ENCODE data around the gene GTF2E1.

Gene GTF2E1

DNA sequence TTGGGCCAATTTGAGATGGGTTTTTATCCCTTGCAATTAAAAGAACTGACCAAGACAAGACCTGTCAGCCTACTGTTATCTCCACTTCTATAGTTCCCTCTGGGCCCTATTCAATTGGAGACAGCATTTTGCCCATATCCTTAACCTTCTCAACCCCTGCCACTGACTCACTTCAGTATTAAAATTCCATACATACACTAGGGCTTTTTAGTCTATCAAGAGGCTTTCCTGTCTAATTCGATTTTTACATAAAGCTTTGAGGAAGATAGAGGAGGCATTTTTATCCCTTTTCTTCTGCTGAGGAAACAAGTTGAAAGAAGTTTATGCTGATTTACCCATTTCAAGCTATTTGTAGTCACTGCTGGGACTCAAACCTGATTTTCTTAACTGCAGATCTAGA is 51.1 kb downstream of the GTF2E1 start:
- H2BK120ac ChIP-seq (ENCODE audit: low read depth, low read length), result no peak overlapping the region
- no peak overlapping the region for H4K91ac ChIP-seq (ENCODE audit: low read length)
- no peak overlapping the region for H3K9ac ChIP-seq (ENCODE audit: low read length)
- 63% methylated on average over 1 of the region's 1 CpG for WGBS
- H4K8ac ChIP-seq (ENCODE audit: low read length), result no peak overlapping the region
- H3K14ac ChIP-seq (ENCODE audit: low read length in 2 of 2), result no peak overlapping the region
- no peak overlapping the region for H2BK12ac ChIP-seq (ENCODE audit: low read length in 2 of 2)
- H3K4ac ChIP-seq (ENCODE audit: low read depth in 1 of 2, low read length in 2 of 2), result no peak overlapping the region
- no peaks in the 10 kb centered on the region for H3K9me3 ChIP-seq (ENCODE audit: control insufficient read depth, low read length)
- no peak overlapping the region for H3K23ac ChIP-seq (ENCODE audit: low read length in 2 of 2)
- no peaks in the 10 kb centered on the region for H3K79me1 ChIP-seq (replicated peaks; ENCODE audit: low read length, poor library complexity, severe bottlenecking)
- no peak overlapping the region for H3K18ac ChIP-seq (ENCODE audit: low read depth in 1 of 2, low read length in 2 of 2)
- H3K4me3 ChIP-seq (ENCODE audit: insufficient read depth in 1 of 2, low read depth in 1 of 2, low read length in 2 of 2), result no peak overlapping the region
- no peak overlapping the region for H2AFZ ChIP-seq (ENCODE audit: low read depth, low read length)
- no peaks in the 10 kb centered on the region for H3K4me1 ChIP-seq (ENCODE audit: control insufficient read depth, insufficient read depth, low read depth, low read length)
- no peak overlapping the region for H2BK5ac ChIP-seq (ENCODE audit: low read depth, low read length, poor library complexity, severe bottlenecking)
- H3K27me3 ChIP-seq (ENCODE audit: control insufficient read depth in 1 of 2, insufficient read depth in 1 of 2, low read length in 2 of 2), result no peaks in the 10 kb centered on the region
- H3K27ac ChIP-seq (ENCODE audit: low read length, poor library complexity, severe bottlenecking), result no peak overlapping the region
- H2AK5ac ChIP-seq (ENCODE audit: low read length, severe bottlenecking), result no peak overlapping the region
- H2BK15ac ChIP-seq (ENCODE audit: low read depth, poor library complexity, severe bottlenecking), result no peak overlapping the region
- no peaks in the 10 kb centered on the region for H3K36me3 ChIP-seq (ENCODE audit: control insufficient read depth in 1 of 2, insufficient read depth in 2 of 2, low read depth in 1 of 2, low read length in 2 of 2)
- DNase-seq, result no peak
- no peak overlapping the region for H3K4me2 ChIP-seq (ENCODE audit: low read length, poor library complexity, severe bottlenecking)

DNA sequence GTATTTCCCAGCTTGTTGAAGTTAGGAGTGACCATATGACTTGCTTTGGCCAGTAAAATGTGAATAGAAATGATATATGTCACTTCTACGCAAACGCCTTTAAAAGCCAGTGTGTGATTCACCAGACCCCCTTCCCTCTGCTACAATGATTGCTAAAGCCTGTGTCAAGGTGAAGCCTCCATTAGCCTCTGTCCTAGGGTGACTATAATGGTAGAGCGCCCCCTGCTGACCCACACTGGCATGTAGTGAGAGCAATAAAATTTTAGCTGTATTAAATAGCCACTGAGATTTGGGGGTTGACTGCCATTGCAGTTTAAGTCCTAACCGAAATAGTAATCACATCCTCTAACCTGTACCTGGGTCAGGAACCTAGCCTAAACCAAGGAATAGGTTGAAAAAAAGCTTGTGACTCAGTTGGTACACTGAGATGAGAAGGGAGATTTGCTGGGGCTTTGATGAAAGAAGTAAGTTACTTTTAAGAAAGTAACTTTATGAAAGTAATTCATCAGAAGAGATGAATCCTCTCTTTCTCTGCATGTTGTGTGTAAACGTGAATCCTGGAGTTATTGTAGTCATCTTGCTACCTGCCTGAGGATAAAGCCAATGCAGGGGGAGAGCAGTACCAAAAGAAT is 52.6 kb downstream of the GTF2E1 start:
- Histone ChIP-seq H3K4ac (ENCODE audit: low read depth in 1 of 2, low read length in 2 of 2) (no peak overlapping the region), H3K23ac (ENCODE audit: low read length in 2 of 2) (no peak overlapping the region), H2AK5ac (ENCODE audit: low read length, severe bottlenecking) (no peak overlapping the region), H2BK5ac (ENCODE audit: low read depth, low read length, poor library complexity, severe bottlenecking) (no peak overlapping the region), H3K79me1 (replicated peaks; ENCODE audit: low read length, poor library complexity, severe bottlenecking) (no peaks in the 10 kb centered on the region), H3K14ac (ENCODE audit: low read length in 2 of 2) (no peak overlapping the region), H3K27me3 (ENCODE audit: control insufficient read depth in 1 of 2, insufficient read depth in 1 of 2, low read length in 2 of 2) (no peaks in the 10 kb centered on the region), H2BK120ac (ENCODE audit: low read depth, low read length) (no peak overlapping the region), H3K9me3 (ENCODE audit: control insufficient read depth, low read length) (no peaks in the 10 kb centered on the region), H2AFZ (ENCODE audit: low read depth, low read length) (no peak overlapping the region), H3K18ac (ENCODE audit: low read depth in 1 of 2, low read length in 2 of 2) (no peak overlapping the region), H4K8ac (ENCODE audit: low read length) (no peak overlapping the region), H3K4me1 (ENCODE audit: control insufficient read depth, insufficient read depth, low read depth, low read length) (no peaks in the 10 kb centered on the region), H2BK15ac (ENCODE audit: low read depth, poor library complexity, severe bottlenecking) (no peak overlapping the region), H3K27ac (ENCODE audit: low read length, poor library complexity, severe bottlenecking) (no peak overlapping the region), H3K36me3 (ENCODE audit: control insufficient read depth in 1 of 2, insufficient read depth in 2 of 2, low read depth in 1 of 2, low read length in 2 of 2) (no peaks in the 10 kb centered on the region), H3K4me2 (ENCODE audit: low read length, poor library complexity, severe bottlenecking) (no peak overlapping the region), H2BK12ac (ENCODE audit: low read length in 2 of 2) (no peak overlapping the region), H3K4me3 (ENCODE audit: insufficient read depth in 1 of 2, low read depth in 1 of 2, low read length in 2 of 2) (no peak overlapping the region), H3K9ac (ENCODE audit: low read length) (no peak overlapping the region), H4K91ac (ENCODE audit: low read length) (no peak overlapping the region)
- DNase-seq, result peak; percentile 83
- 37% methylated on average over 5 of the region's 5 CpGs for WGBS

DNA sequence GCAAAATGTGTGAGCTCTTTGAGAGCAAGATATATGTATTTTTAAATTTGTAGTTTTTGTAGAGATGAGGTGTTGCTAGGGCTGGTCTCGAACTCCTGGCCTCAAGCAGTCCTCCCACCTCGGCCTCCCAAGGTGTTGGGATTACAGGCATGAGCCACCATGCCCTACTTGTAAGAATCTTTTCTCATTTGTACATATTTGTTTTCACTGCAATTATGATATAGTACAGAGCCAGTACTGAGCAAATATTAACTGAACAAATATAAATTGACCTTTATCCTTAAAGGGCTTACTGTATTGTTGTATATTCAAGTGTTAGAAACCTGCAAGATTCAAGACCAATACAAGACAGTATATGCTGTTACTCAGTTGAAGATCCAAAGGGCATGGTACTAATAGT is 53.4 kb downstream of the GTF2E1 start:
- WGBS, result 67% methylated on average over 2 of the region's 2 CpGs
- H3K9ac ChIP-seq (ENCODE audit: low read length), result no peak overlapping the region
- H3K4me3 ChIP-seq (ENCODE audit: insufficient read depth in 1 of 2, low read depth in 1 of 2, low read length in 2 of 2), result no peak overlapping the region
- no peak overlapping the region for H3K4me2 ChIP-seq (ENCODE audit: low read length, poor library complexity, severe bottlenecking)
- H3K4me1 ChIP-seq (ENCODE audit: control insufficient read depth, insufficient read depth, low read depth, low read length), result no peaks in the 10 kb centered on the region
- H3K36me3 ChIP-seq (ENCODE audit: control insufficient read depth in 1 of 2, insufficient read depth in 2 of 2, low read depth in 1 of 2, low read length in 2 of 2), result no peaks in the 10 kb centered on the region
- H4K8ac ChIP-seq (ENCODE audit: low read length), result no peak overlapping the region
- no peak overlapping the region for H2BK12ac ChIP-seq (ENCODE audit: low read length in 2 of 2)
- H3K4ac ChIP-seq (ENCODE audit: low read depth in 1 of 2, low read length in 2 of 2), result no peak overlapping the region
- no peak overlapping the region for H2BK120ac ChIP-seq (ENCODE audit: low read depth, low read length)
- H2BK5ac ChIP-seq (ENCODE audit: low read depth, low read length, poor library complexity, severe bottlenecking), result no peak overlapping the region
- no peak overlapping the region for H3K27ac ChIP-seq (ENCODE audit: low read length, poor library complexity, severe bottlenecking)
- no peak overlapping the region for H4K91ac ChIP-seq (ENCODE audit: low read length)
- no peaks in the 10 kb centered on the region for H3K27me3 ChIP-seq (ENCODE audit: control insufficient read depth in 1 of 2, insufficient read depth in 1 of 2, low read length in 2 of 2)
- no peak for DNase-seq
- H3K23ac ChIP-seq (ENCODE audit: low read length in 2 of 2), result no peak overlapping the region
- H2BK15ac ChIP-seq (ENCODE audit: low read depth, poor library complexity, severe bottlenecking), result no peak overlapping the region
- no peaks in the 10 kb centered on the region for H3K79me1 ChIP-seq (replicated peaks; ENCODE audit: low read length, poor library complexity, severe bottlenecking)
- H2AK5ac ChIP-seq (ENCODE audit: low read length, severe bottlenecking), result no peak overlapping the region
- no peak overlapping the region for H2AFZ ChIP-seq (ENCODE audit: low read depth, low read length)
- no peaks in the 10 kb centered on the region for H3K9me3 ChIP-seq (ENCODE audit: control insufficient read depth, low read length)
- H3K14ac ChIP-seq (ENCODE audit: low read length in 2 of 2), result no peak overlapping the region
- H3K18ac ChIP-seq (ENCODE audit: low read depth in 1 of 2, low read length in 2 of 2), result no peak overlapping the region

DNA sequence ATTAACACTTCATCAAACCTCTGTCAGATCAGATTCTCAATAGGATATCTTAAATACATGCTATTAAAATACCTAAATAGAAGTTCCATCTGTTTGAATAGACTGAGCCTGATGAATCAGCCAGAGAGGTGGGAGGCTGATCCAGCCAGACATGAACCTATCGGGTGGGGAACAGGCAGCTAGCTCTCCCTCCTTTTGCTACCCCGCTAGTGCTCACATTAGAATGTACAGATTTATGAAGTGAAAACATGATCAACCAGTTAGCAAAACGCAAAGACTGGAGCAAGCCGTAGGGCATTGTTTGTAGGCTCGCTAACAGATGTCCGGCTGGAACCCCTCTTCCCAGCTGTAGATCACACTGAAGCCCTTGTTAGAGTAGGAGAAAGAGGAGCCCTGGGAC is 54.4 kb downstream of the GTF2E1 start:
- H2BK5ac ChIP-seq (ENCODE audit: low read depth, low read length, poor library complexity, severe bottlenecking), result no peak overlapping the region
- no peak overlapping the region for H3K14ac ChIP-seq (ENCODE audit: low read length in 2 of 2)
- H2BK12ac ChIP-seq (ENCODE audit: low read length in 2 of 2), result no peak overlapping the region
- H3K36me3 ChIP-seq (ENCODE audit: control insufficient read depth in 1 of 2, insufficient read depth in 2 of 2, low read depth in 1 of 2, low read length in 2 of 2), result no peaks in the 10 kb centered on the region
- H2BK15ac ChIP-seq (ENCODE audit: low read depth, poor library complexity, severe bottlenecking), result no peak overlapping the region
- H3K9me3 ChIP-seq (ENCODE audit: control insufficient read depth, low read length), result no peaks in the 10 kb centered on the region
- no peak overlapping the region for H3K4me3 ChIP-seq (ENCODE audit: insufficient read depth in 1 of 2, low read depth in 1 of 2, low read length in 2 of 2)
- no peak overlapping the region for H3K27ac ChIP-seq (ENCODE audit: low read length, poor library complexity, severe bottlenecking)
- no peaks in the 10 kb centered on the region for H3K4me1 ChIP-seq (ENCODE audit: control insufficient read depth, insufficient read depth, low read depth, low read length)
- no peak overlapping the region for H2AK5ac ChIP-seq (ENCODE audit: low read length, severe bottlenecking)
- no peaks in the 10 kb centered on the region for H3K27me3 ChIP-seq (ENCODE audit: control insufficient read depth in 1 of 2, insufficient read depth in 1 of 2, low read length in 2 of 2)
- H3K79me1 ChIP-seq (replicated peaks; ENCODE audit: low read length, poor library complexity, severe bottlenecking), result no peaks in the 10 kb centered on the region
- no peak overlapping the region for H3K9ac ChIP-seq (ENCODE audit: low read length)
- no peak overlapping the region for H2BK120ac ChIP-seq (ENCODE audit: low read depth, low read length)
- no peak for DNase-seq
- H4K91ac ChIP-seq (ENCODE audit: low read length), result no peak overlapping the region
- no peak overlapping the region for H3K18ac ChIP-seq (ENCODE audit: low read depth in 1 of 2, low read length in 2 of 2)
- no peak overlapping the region for H2AFZ ChIP-seq (ENCODE audit: low read depth, low read length)
- H3K4me2 ChIP-seq (ENCODE audit: low read length, poor library complexity, severe bottlenecking), result no peak overlapping the region
- no peak overlapping the region for H4K8ac ChIP-seq (ENCODE audit: low read length)
- no peak overlapping the region for H3K23ac ChIP-seq (ENCODE audit: low read length in 2 of 2)
- H3K4ac ChIP-seq (ENCODE audit: low read depth in 1 of 2, low read length in 2 of 2), result no peak overlapping the region
- 94% methylated on average over 5 of the region's 6 CpGs for WGBS
